ENCODE results near the gene CTSW. TPM values are rescaled to one million over a fixed set of nuclear protein-coding genes. Genes with fewer than 3 reads are reported as not detected.
A peak's percentile ranks its signal among the peaks of the same experiment; 100 is the strongest.

Gene CTSW
- total and polyA plus RNA-seq, 7 experiments from 2014 or later = 24.9 to 148 (median 31.7) TPM

DNA sequence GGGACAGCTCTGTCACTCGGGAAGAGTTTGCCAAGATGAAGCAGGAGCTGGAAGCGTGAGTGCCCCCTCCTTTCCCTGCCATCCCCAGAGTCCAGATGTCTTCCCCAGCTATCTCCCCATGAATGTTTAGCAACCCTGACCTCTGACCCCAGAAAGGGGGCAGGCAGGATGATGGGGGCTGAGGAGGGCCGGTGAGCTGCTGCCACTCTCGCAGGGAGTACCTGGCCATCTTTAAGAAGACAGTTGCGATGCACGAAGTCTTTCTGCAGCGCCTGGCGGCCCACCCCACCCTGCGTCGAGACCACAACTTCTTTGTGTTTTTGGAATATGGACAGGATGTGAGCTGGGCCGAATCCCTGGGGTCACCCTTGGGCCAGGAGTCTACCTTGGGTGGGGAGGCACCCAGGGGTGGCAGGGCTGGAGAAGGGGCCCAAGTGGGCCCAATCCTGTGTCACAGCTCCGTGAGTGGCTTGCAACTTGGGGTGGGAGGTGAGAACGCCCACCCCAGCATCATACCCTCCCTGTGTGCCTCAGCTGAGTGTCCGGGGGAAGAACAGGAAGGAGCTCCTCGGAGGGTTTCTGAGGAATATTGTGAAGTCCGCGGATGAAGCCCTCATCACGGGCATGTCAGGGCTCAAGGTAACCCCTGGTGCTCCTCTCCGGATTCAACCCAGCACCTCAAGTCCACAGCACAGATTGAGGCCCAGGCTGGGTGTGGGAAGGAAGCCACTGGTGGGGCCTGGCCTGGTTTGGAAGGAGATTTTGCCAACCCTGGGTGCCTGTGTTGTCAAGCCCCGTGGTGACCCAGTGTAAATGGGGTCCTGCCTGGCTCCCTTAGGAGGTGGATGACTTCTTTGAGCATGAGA is 29.2 kb upstream of the CTSW start:
- no peaks in the 10 kb centered on the region for H3K27me3 ChIP-seq (ENCODE audit: control insufficient read depth in 2 of 2, insufficient read depth in 2 of 2, low read length in 2 of 2)
- peak overlapping the region in 1 of 9 donors; percentile 23 for H3K27ac Mint-ChIP-seq
- H3K36me3 ChIP-seq (ENCODE audit: control insufficient read depth in 2 of 3, insufficient read depth in 3 of 3, low read length in 3 of 3) = peaks cover 24 to 48% (median 26%) of the 10 kb centered on the region in 3 experiments
- ChIA-PET POLR2A (interaction anchor here (0.6 to 1.8 kb wide), 5 partner anchors 11 to 139 kb away, joined by 3 to 5 read pairs (median 5); partner anchors contain the start of gene SNX32), CTCF (interaction anchor here (2.0 kb wide), 1 partner anchor 34 kb away, joined by 6 read pairs; no protein-coding TSS in a partner anchor)
- ATAC-seq (peak; percentile 18), DNase-seq (no peak)
- H3K4me3 Mint-ChIP-seq = no peak overlapping the region
- intact Hi-C loops (cut with micrococcal nuclease) = loop anchor here in 1 of 2 donors (10.0 kb wide), 1 partner anchor 306 kb away; no protein-coding TSS in a partner anchor
- peaks cover 0 to 6% (median 0%) of the 10 kb centered on the region in 11 donors for H3K9me3 Mint-ChIP-seq
- H3K9me3 ChIP-seq (ENCODE audit: control insufficient read depth in 2 of 3, low read length in 3 of 3) = peaks cover 0 to 8% (median 0%) of the 10 kb centered on the region in 3 experiments
- no peaks in the 10 kb centered on the region for H3K27me3 Mint-ChIP-seq
- peaks cover 2 to 14% of the 10 kb centered on the region in 2 donors for H3K4me1 ChIP-seq (ENCODE audit: control insufficient read depth in 2 of 2, insufficient read depth in 2 of 2, low read length in 2 of 2)
- H3K27ac ChIP-seq (ENCODE audit: low read depth, low read length) = no peak overlapping the region
- peaks cover 7 to 42% (median 26%) of the 10 kb centered on the region in 5 donors for H3K36me3 Mint-ChIP-seq
- H3K4me3 ChIP-seq (ENCODE audit: low read length) = no peak overlapping the region
- peaks cover 19 to 28% (median 25%) of the 10 kb centered on the region in 7 donors for H3K4me1 Mint-ChIP-seq

DNA sequence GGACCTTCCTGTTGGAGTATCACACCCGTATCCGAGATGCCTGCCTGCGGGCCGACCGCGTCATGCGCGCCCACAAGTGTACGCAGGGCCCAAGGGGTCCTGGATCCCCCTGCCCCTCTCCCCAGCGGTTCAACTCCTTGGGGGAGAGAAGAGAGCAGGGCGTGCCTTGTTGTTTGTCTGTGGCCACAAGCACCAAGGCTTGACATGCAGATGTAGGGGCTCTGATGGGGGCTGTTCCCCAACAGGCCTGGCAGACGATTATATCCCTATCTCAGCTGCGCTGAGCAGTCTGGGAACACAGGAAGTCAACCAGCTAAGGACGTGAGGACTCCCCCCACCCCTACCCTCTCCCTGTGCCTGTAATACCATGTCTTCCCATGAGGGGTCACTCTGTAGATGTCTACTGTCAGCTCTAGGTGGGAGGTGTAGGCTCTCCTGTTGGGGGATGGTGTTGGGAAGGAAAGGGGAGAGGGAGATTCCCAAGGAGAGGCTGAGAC is 28.5 kb upstream of the CTSW start:
- Mint-ChIP-seq H3K27ac (no peak overlapping the region), H3K36me3 (peaks cover 7 to 49% (median 30%) of the 10 kb centered on the region in 5 donors), H3K4me1 (peaks cover 25 to 35% (median 32%) of the 10 kb centered on the region in 7 donors), H3K27me3 (no peaks in the 10 kb centered on the region), H3K9me3 (peaks cover 0 to 6% (median 0%) of the 10 kb centered on the region in 11 donors), H3K4me3 (no peak overlapping the region)
- Histone ChIP-seq H3K9me3 (ENCODE audit: control insufficient read depth in 2 of 3, low read length in 3 of 3) (peaks cover 0 to 8% (median 0%) of the 10 kb centered on the region in 3 experiments), H3K27ac (ENCODE audit: low read depth, low read length) (no peak overlapping the region), H3K4me3 (ENCODE audit: low read length) (no peak overlapping the region), H3K36me3 (ENCODE audit: control insufficient read depth in 2 of 3, insufficient read depth in 3 of 3, low read length in 3 of 3) (peaks cover 27 to 54% (median 33%) of the 10 kb centered on the region in 3 experiments), H3K27me3 (ENCODE audit: control insufficient read depth in 2 of 2, insufficient read depth in 2 of 2, low read length in 2 of 2) (no peaks in the 10 kb centered on the region), H3K4me1 (ENCODE audit: control insufficient read depth in 2 of 2, insufficient read depth in 2 of 2, low read length in 2 of 2) (peaks cover 9 to 21% of the 10 kb centered on the region in 2 donors)
- intact Hi-C loops (cut with micrococcal nuclease) = loop anchor here in 1 of 2 donors (10.0 kb wide), 1 partner anchor 306 kb away; no protein-coding TSS in a partner anchor
- no peak for DNase-seq
- CTCF ChIA-PET = interaction anchor here (2.0 kb wide), 1 partner anchor 34 kb away, joined by 6 read pairs; no protein-coding TSS in a partner anchor
- ATAC-seq = peak; percentile 47
- POLR2A ChIA-PET = interaction anchor here (0.5 to 1.0 kb wide), 2 partner anchors 40 to 537 kb away, joined by 3 to 5 read pairs; no protein-coding TSS in a partner anchor

DNA sequence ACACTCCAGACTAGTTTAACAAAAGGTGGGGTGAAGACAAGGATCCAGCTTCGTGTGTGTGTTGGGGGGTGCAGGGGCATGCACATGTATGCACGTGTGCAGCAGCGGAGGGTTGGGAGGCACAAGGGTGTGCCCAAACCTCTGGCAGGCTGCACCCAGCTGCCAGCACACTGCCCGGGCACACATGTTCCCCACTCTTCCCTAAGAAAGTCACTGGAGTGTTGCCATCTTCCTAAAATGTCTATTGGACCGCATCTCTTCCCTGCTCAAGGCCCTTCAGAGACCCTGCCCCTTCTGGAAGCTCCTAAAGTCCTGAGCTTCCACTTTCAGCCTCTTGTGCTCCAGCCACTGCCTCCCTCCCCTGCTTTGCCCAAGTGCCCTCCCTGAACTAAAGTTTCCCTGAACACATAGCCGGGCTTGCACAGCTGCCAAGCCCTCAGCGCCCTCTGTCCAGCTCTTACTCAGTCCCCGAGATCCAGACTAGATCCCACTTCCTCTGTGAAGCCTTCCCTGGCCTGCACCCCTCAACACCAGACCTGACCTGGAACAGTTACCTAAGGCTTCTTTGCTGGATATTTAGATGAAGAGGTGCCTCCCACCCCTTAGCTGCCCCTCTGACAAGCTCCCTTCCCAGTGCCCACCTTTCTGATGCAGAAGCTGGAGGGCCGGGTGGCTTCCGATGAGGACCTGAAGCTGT is 27.7 kb upstream of the CTSW start:
- H3K4me1 Mint-ChIP-seq = peaks cover 33 to 43% (median 40%) of the 10 kb centered on the region in 7 donors
- Histone ChIP-seq H3K27ac (ENCODE audit: low read depth, low read length) (no peak overlapping the region), H3K4me1 (ENCODE audit: control insufficient read depth in 2 of 2, insufficient read depth in 2 of 2, low read length in 2 of 2) (peaks cover 15 to 25% of the 10 kb centered on the region in 2 donors), H3K4me3 (ENCODE audit: low read length) (no peak overlapping the region), H3K36me3 (ENCODE audit: control insufficient read depth in 2 of 3, insufficient read depth in 3 of 3, low read length in 3 of 3) (peaks cover 27 to 60% (median 35%) of the 10 kb centered on the region in 3 experiments), H3K27me3 (ENCODE audit: control insufficient read depth in 2 of 2, insufficient read depth in 2 of 2, low read length in 2 of 2) (no peaks in the 10 kb centered on the region), H3K9me3 (ENCODE audit: control insufficient read depth in 2 of 3, low read length in 3 of 3) (peaks cover 0 to 8% (median 0%) of the 10 kb centered on the region in 3 experiments)
- H3K4me3 Mint-ChIP-seq = no peak overlapping the region
- ChIA-PET POLR2A (interaction anchor here (0.5 to 1.0 kb wide), 2 partner anchors 13 to 538 kb away, joined by 3 read pairs; no protein-coding TSS in a partner anchor), CTCF (interaction anchor here (0.7 to 2.0 kb wide), 2 partner anchors 33 to 523 kb away, joined by 3 to 6 read pairs; no protein-coding TSS in a partner anchor)
- intact Hi-C loops (cut with micrococcal nuclease) = loop anchor here in 1 of 2 donors (10.0 kb wide), 1 partner anchor 307 kb away; no protein-coding TSS in a partner anchor
- peak overlapping the region in 4 of 9 donors; percentile 50 to 72 (median 67) for H3K27ac Mint-ChIP-seq
- H3K27me3 Mint-ChIP-seq = no peaks in the 10 kb centered on the region
- H3K36me3 Mint-ChIP-seq = peaks cover 7 to 57% (median 37%) of the 10 kb centered on the region in 5 donors
- DNase-seq (no peak), ATAC-seq (no peak)
- H3K9me3 Mint-ChIP-seq = peaks cover 0 to 10% (median 0%) of the 10 kb centered on the region in 11 donors

DNA sequence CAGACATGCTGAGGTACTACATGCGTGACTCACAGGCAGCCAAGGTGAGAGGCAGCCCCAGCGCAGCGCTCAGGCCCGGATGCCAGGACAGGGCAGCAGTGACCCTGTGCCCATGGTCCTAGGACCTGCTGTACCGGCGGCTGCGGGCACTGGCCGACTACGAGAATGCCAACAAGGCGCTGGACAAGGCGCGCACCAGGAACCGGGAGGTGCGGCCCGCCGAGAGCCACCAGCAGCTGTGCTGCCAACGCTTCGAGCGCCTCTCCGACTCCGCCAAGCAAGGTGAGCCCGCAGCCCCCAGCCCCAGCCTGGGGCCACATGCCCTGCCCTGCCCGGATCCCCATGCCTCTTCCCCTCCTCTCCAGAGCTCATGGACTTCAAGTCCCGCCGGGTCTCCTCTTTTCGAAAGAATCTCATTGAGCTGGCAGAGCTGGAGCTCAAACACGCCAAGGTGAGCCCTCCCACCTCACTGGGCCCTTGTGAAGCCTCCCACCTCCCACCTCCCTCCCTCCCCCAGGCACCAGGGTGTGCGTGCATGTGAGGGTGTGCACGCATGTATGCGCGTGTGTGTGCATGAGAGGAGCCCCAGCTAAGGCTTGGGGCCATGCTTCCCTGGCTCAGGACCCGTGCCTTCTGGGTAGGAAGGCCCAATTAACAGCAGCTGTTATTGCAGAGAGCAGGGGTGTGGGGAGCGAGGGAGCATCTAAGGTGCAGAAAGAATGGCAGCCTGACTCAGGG is 27.0 kb upstream of the CTSW start:
- H3K27me3 ChIP-seq (ENCODE audit: control insufficient read depth in 2 of 2, insufficient read depth in 2 of 2, low read length in 2 of 2) = no peaks in the 10 kb centered on the region
- Mint-ChIP-seq H3K9me3 (peaks cover 0 to 10% (median 0%) of the 10 kb centered on the region in 11 donors), H3K4me3 (no peak overlapping the region), H3K36me3 (peaks cover 7 to 57% (median 37%) of the 10 kb centered on the region in 5 donors), H3K4me1 (peaks cover 33 to 43% (median 40%) of the 10 kb centered on the region in 7 donors), H3K27ac (peak overlapping the region in 1 of 9 donors; percentile 72), H3K27me3 (no peaks in the 10 kb centered on the region)
- peaks cover 0 to 8% (median 0%) of the 10 kb centered on the region in 3 experiments for H3K9me3 ChIP-seq (ENCODE audit: control insufficient read depth in 2 of 3, low read length in 3 of 3)
- intact Hi-C loops (cut with micrococcal nuclease) = loop anchor here in 1 of 2 donors (10.0 kb wide), 1 partner anchor 308 kb away; no protein-coding TSS in a partner anchor
- peaks cover 27 to 66% (median 35%) of the 10 kb centered on the region in 3 experiments for H3K36me3 ChIP-seq (ENCODE audit: control insufficient read depth in 2 of 3, insufficient read depth in 3 of 3, low read length in 3 of 3)
- no peak overlapping the region for H3K4me3 ChIP-seq (ENCODE audit: low read length)
- peaks cover 15 to 25% of the 10 kb centered on the region in 2 donors for H3K4me1 ChIP-seq (ENCODE audit: control insufficient read depth in 2 of 2, insufficient read depth in 2 of 2, low read length in 2 of 2)
- no peak for DNase-seq
- no peak for ATAC-seq
- CTCF ChIA-PET = interaction anchor here (1.2 kb wide), 1 partner anchor 31 kb away, joined by 4 read pairs; no protein-coding TSS in a partner anchor
- H3K27ac ChIP-seq (ENCODE audit: low read depth, low read length) = no peak overlapping the region
- POLR2A ChIA-PET = interaction anchor here (1.0 to 1.1 kb wide), 2 partner anchors 14 to 355 kb away, joined by 3 read pairs; no protein-coding TSS in a partner anchor

DNA sequence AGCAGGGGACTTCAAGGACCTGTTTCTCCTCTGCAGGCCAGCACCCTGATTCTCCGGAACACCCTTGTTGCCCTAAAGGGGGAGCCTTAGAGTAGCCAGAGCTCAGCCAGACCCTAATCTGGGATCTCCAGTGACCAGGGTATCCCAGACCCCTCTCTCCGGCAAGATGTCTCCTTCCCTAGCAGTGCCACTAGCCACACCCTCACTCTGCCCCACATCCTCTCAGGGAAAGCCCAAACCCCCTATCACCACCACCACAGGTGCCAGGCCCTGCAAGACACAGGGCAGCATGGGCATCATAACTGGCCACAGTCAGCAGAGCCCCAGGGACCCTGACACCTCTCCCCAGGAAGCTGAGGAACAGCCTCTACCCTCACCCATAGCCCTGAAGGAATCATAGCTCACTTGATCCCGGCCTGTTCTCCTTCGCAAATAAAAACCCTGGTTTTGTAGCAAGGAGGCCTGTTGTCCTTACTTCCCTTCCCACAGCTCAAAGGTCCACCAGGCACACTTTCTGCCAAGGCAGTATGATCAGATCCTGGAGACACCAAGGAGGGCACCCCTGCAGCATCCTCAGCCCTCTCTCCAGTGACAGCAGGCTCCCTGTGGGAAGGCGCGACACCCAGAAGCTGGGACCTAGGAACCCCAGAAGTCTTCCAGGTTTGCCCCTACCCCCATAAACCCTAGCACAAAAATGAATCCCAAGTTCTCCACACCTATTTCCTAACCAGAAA is 26.2 kb upstream of the CTSW start:
- peak overlapping the region in 1 of 10 donors; percentile 76 for H3K4me3 Mint-ChIP-seq
- ChIA-PET POLR2A (interaction anchor here (0.6 to 1.1 kb wide), 4 partner anchors 15 to 356 kb away, joined by 3 read pairs; no protein-coding TSS in a partner anchor), CTCF (interaction anchor here (1.2 kb wide), 1 partner anchor 30 kb away, joined by 4 read pairs; no protein-coding TSS in a partner anchor)
- no peaks in the 10 kb centered on the region for H3K27me3 Mint-ChIP-seq
- no peak overlapping the region for H3K27ac ChIP-seq (ENCODE audit: low read depth, low read length)
- peaks cover 0 to 11% (median 0%) of the 10 kb centered on the region in 11 donors for H3K9me3 Mint-ChIP-seq
- intact Hi-C loops (cut with micrococcal nuclease) = loop anchor here in 1 of 2 donors (10.0 kb wide), 1 partner anchor 309 kb away; no protein-coding TSS in a partner anchor
- H3K27me3 ChIP-seq (ENCODE audit: control insufficient read depth in 2 of 2, insufficient read depth in 2 of 2, low read length in 2 of 2) = no peaks in the 10 kb centered on the region
- H3K4me1 ChIP-seq (ENCODE audit: control insufficient read depth in 2 of 2, insufficient read depth in 2 of 2, low read length in 2 of 2) = peaks cover 16 to 25% of the 10 kb centered on the region in 2 donors
- H3K4me3 ChIP-seq (ENCODE audit: low read length) = no peak overlapping the region
- DNase-seq (no peak), ATAC-seq (no peak)
- peaks cover 27 to 66% (median 35%) of the 10 kb centered on the region in 3 experiments for H3K36me3 ChIP-seq (ENCODE audit: control insufficient read depth in 2 of 3, insufficient read depth in 3 of 3, low read length in 3 of 3)
- H3K27ac Mint-ChIP-seq = peak overlapping the region in 6 of 9 donors; percentile 17 to 81 (median 50)
- peaks cover 7 to 57% (median 37%) of the 10 kb centered on the region in 5 donors for H3K36me3 Mint-ChIP-seq
- peaks cover 33 to 45% (median 42%) of the 10 kb centered on the region in 7 donors for H3K4me1 Mint-ChIP-seq
- peaks cover 0 to 8% (median 0%) of the 10 kb centered on the region in 3 experiments for H3K9me3 ChIP-seq (ENCODE audit: control insufficient read depth in 2 of 3, low read length in 3 of 3)

All from naive thymus-derived CD4-positive, alpha-beta T cell (primary cell).